ENCODE results near the gene TMTC3. TPM values are rescaled to one million over a fixed set of nuclear protein-coding genes. Genes with fewer than 3 reads are reported as not detected.
A peak's percentile ranks its signal among the peaks of the same experiment; 100 is the strongest.

The TMTC3 gene
- total RNA-seq (10 to 100 TPM; 14.4 to 22.2 (median 20.7) TPM), polyA plus RNA-seq (1 to 10 TPM in 2 of 3 donors, under 1 TPM in 1; 0.46 to 2.6 (median 1.2) TPM)

- Histone ChIP-seq H3K27ac (peak within 1 kb of the TSS; percentile 74 to 81 (median 78)), H3K4me1 (peaks cover 0 to 33% (median 16%) of the 10 kb centered on the region in 4 donors), H3K36me3 (no peaks in the 10 kb centered on the region), H3K9me3 (no peaks in the 10 kb centered on the region), H3K27me3 (no peaks in the 10 kb centered on the region), H3K4me3 (peak within 1 kb of the TSS; percentile 60 to 72 (median 66))
- intact Hi-C loops (cut with DNase I), result loop anchor here (5.0 to 10.0 kb wide), 6 partner anchors 105 to 1383 kb away; partner anchors contain the start of genes DUSP6, GALNT4 and POC1B
- TF ChIP-seq EP300 (IDR thresholded peaks at IDR 0.05) (peak in 1 of 4 donors; percentile 10), POLR2A (IDR thresholded peaks at IDR 0.05) (peak; percentile 43 to 66), CTCF (IDR thresholded peaks at IDR 0.05) (no peak), POLR2AphosphoS5 (IDR thresholded peaks at IDR 0.05) (peak; percentile 82 to 92 (median 86))
- WGBS, 2 donors, result 0% methylated on average over 49 of the region's 49 CpGs
- peak; percentile 97 for DNase-seq
Observed at GRCh38 chr12:88141774-88142609, at the start of gene TMTC3, which contains the start of gene CEP290. TMTC3 (plus strand) TSS chr12:88142307; CDS start chr12:88148316, 6,009 bp downstream. CEP290 (minus strand) TSS chr12:88142088; CDS start chr12:88141307, 781 bp downstream.

- peaks cover 0 to 41% (median 1%) of the 10 kb centered on the region in 4 donors for H3K36me3 ChIP-seq
- DNase-seq, result no peak
- H3K4me3 ChIP-seq, result no peak overlapping the region
- TF ChIP-seq POLR2A (IDR thresholded peaks at IDR 0.05), result no peak
- no peak for TF ChIP-seq CTCF (IDR thresholded peaks at IDR 0.05)
- TF ChIP-seq EP300 (IDR thresholded peaks at IDR 0.05), result no peak
- no peak for TF ChIP-seq POLR2AphosphoS5 (IDR thresholded peaks at IDR 0.05)
- no peaks in the 10 kb centered on the region for H3K27me3 ChIP-seq
- no peak overlapping the region for H3K27ac ChIP-seq
- intact Hi-C loops (cut with DNase I), result no loop called here
- no peaks in the 10 kb centered on the region for H3K4me1 ChIP-seq
- H3K9me3 ChIP-seq, result no peaks in the 10 kb centered on the region
Observed at GRCh38 chr12:88092771-88093170, 49.3 kb upstream of the TMTC3 start.

- 98% methylated on average over 4 of the region's 4 CpGs for WGBS, 2 donors
- no peak for DNase-seq
- Histone ChIP-seq H3K36me3 (peaks cover 0 to 36% (median 2%) of the 10 kb centered on the region in 4 donors), H3K4me1 (no peaks in the 10 kb centered on the region), H3K27me3 (no peaks in the 10 kb centered on the region), H3K27ac (no peak overlapping the region), H3K4me3 (no peak overlapping the region), H3K9me3 (no peaks in the 10 kb centered on the region)
- intact Hi-C loops (cut with DNase I), result no loop called here
- TF ChIP-seq POLR2A (IDR thresholded peaks at IDR 0.05), result no peak
- no peak for TF ChIP-seq CTCF (IDR thresholded peaks at IDR 0.05)
- TF ChIP-seq POLR2AphosphoS5 (IDR thresholded peaks at IDR 0.05), result no peak
- TF ChIP-seq EP300 (IDR thresholded peaks at IDR 0.05), result no peak
Observed at GRCh38 chr12:88093573-88093972, 48.5 kb upstream of the TMTC3 start.

- 97 to 98% methylated on average over 2 of the region's 2 CpGs for WGBS, 2 donors
- no peaks in the 10 kb centered on the region for H3K9me3 ChIP-seq
- DNase-seq, result no peak
- peaks cover 0 to 66% (median 3%) of the 10 kb centered on the region in 4 donors for H3K36me3 ChIP-seq
- H3K4me3 ChIP-seq, result no peak overlapping the region
- TF ChIP-seq CTCF (IDR thresholded peaks at IDR 0.05) (no peak), POLR2AphosphoS5 (IDR thresholded peaks at IDR 0.05) (no peak), EP300 (IDR thresholded peaks at IDR 0.05) (no peak), POLR2A (IDR thresholded peaks at IDR 0.05) (no peak)
- intact Hi-C loops (cut with DNase I), result no loop called here
- no peaks in the 10 kb centered on the region for H3K27me3 ChIP-seq
- H3K4me1 ChIP-seq, result peaks cover 0 to 5% (median 0%) of the 10 kb centered on the region in 4 donors
- H3K27ac ChIP-seq, result no peak overlapping the region
Observed at GRCh38 chr12:88108021-88108420, 34.1 kb upstream of the TMTC3 start.
